Panc1 (cell line): ENCODE data around the gene RABEP2. TPM values are rescaled to one million over a fixed set of nuclear protein-coding genes. Genes with fewer than 3 reads are reported as not detected.

ENCODE experiments used
- ATAC-seq: fragments of 200-7000 bp; cut with Tn5 transposase; 2 replicates; pipeline ENCODE4 v1.9.1; 2020; ENCODE audit warnings: mild to moderate bottlenecking, moderate library complexity
- BruUV-seq: library from RNA; stranded (reverse); fragments of 400-500 nt; replicated peaks from 2 replicates; lab custom pipeline; 2021; lab: Mats Ljungman, UMichigan
- CTCF ChIA-PET: fragments of 300-600 bp; sonication (Branson Sonifier 250); formaldehyde crosslinking; loops from one replicate; lab custom pipeline; 2022; ENCODE audit warnings: antibody characterized with exemption; lab: Charles Lee
- POLR2A ChIA-PET: fragments of 300-600 bp; sonication (Branson Sonifier 250); formaldehyde crosslinking; loops from one replicate; lab custom pipeline; 2022; ENCODE audit warnings: antibody characterized with exemption; lab: Charles Lee
- DNase-seq: peaks from one replicate; pipeline ENCODE4 v3.0.0-alpha.2; 2010; ENCODE audit warnings: low read depth, low spot score
- H3K27ac ChIP-seq: 2 replicates; pipeline ENCODE4 v1.5.1; 2011; ENCODE audit warnings: mild to moderate bottlenecking, low read length, inconsistent platforms
- H3K27me3 ChIP-seq: fragments of 200-500 bp; sonication (Bioruptor generic); 2 replicates; pipeline ENCODE4 v1.6.0; 2014; ENCODE audit warnings: low read length, inconsistent platforms; ENCODE audit not compliant: control insufficient read depth, insufficient read depth
- H3K36me3 ChIP-seq: fragments of 200-500 bp; sonication (Bioruptor generic); 2 replicates; pipeline ENCODE4 v1.5.1; 2014; ENCODE audit warnings: inconsistent platforms, mild to moderate bottlenecking, low read length, moderate library complexity; ENCODE audit not compliant: control insufficient read depth, insufficient read depth
- H3K4me1 ChIP-seq: 2 replicates; pipeline ENCODE4 v1.5.1; 2011; ENCODE audit warnings: inconsistent platforms, mild to moderate bottlenecking, low read length, moderate library complexity; ENCODE audit not compliant: control insufficient read depth, insufficient read depth
- H3K4me3 ChIP-seq, 2 experiments: 2 replicates each; pipeline ENCODE4 v1.5.1; 2011 to 2012; ENCODE audit warnings: low read depth in 2 of 2, low read length in 2 of 2, mild to moderate bottlenecking in 2 of 2, inconsistent platforms in 1 of 2, moderate library complexity in 1 of 2
- H3K9me3 ChIP-seq: fragments of 200-500 bp; sonication (Bioruptor generic); 2 replicates; pipeline ENCODE4 v1.5.1; 2014; ENCODE audit warnings: low read depth, mild to moderate bottlenecking, inconsistent platforms, low read length, moderate library complexity; ENCODE audit not compliant: control insufficient read depth, insufficient read depth
- CTCF ChIP-seq: fragments of 450-650 bp; IDR thresholded peaks from 2 replicates; pipeline ENCODE4 v1.5.1; 2017; ENCODE audit warnings: mild to moderate bottlenecking
- POLR2AphosphoS5 ChIP-seq: IDR thresholded peaks from 2 replicates; pipeline ENCODE4 v1.6.1; 2012; ENCODE audit warnings: mild to moderate bottlenecking, low read depth, low read length, moderate library complexity
- REST ChIP-seq, 2 experiments: IDR thresholded peaks; 2 replicates each; pipeline ENCODE4 v1.6.1; 2011 to 2012; ENCODE audit warnings: low read depth in 2 of 2, control low read depth in 1 of 2, low read length in 1 of 2, mild to moderate bottlenecking in 1 of 2, moderate library complexity in 1 of 2; ENCODE audit not compliant: insufficient read depth in 1 of 2
- SIN3A ChIP-seq: IDR thresholded peaks from 2 replicates; pipeline ENCODE4 v1.6.1; 2012; ENCODE audit warnings: low read depth, mild to moderate bottlenecking, low read length, moderate library complexity, borderline replicate concordance; ENCODE audit not compliant: insufficient read depth
- TCF7L2 ChIP-seq: IDR thresholded peaks from 2 replicates; pipeline ENCODE4 v1.6.1; 2011; ENCODE audit warnings: mild to moderate bottlenecking, low read depth, low read length, inconsistent platforms
- in situ Hi-C: cut with HindIII; loops from 2 replicates; pipeline ENCODE4 v1.10.0; 2016; ENCODE audit warnings: low sequenced_read_pairs, low pct_unique_long_range_greater_than_20kb
- intact Hi-C: fragments of 100-400 bp; cut with micrococcal nuclease; formaldehyde crosslinking; loops from one replicate; pipeline ENCODE4 v1.10.0; 2022; ENCODE audit not compliant: unreplicated experiment
- total RNA-seq: library from RNA; stranded (reverse); gene quantifications from one replicate; pipeline ENCODE4 v1.2.1, GENCODE V29; 2021; ENCODE audit not compliant: unreplicated experiment

RABEP2 gene
- total RNA-seq, 1 experiment from 2014 or later = 24.8 TPM

GRCh38 chr16:28863929-28864793 lies 60.9 kb downstream of the RABEP2 start:
- peak overlapping the region; percentile 97 for H3K27ac ChIP-seq
- H3K36me3 ChIP-seq = no peaks in the 10 kb centered on the region; the same call in 1 of the 2 replicates
- no peaks in the 10 kb centered on the region for H3K9me3 ChIP-seq
- POLR2A ChIA-PET = interaction anchor here (0.6 to 0.7 kb wide), 2 partner anchors 13 to 65 kb away, joined by 3 read pairs; no protein-coding TSS in a partner anchor
- intact Hi-C loops = no loop called here
- CTCF ChIA-PET = interaction anchor here (1.2 kb wide), 1 partner anchor 80 kb away, joined by 3 read pairs; no protein-coding TSS in a partner anchor
- BruUV-seq = no TSS peak
- H3K27me3 ChIP-seq = no peaks in the 10 kb centered on the region
- ATAC-seq (peak; percentile 6), DNase-seq (no peak)
- H3K4me1 ChIP-seq = peaks cover 10% of the 10 kb centered on the region
- in situ Hi-C loops = no loop called here
- TF ChIP-seq SIN3A (no peak), POLR2AphosphoS5 (no peak), TCF7L2 (no peak), REST (IDR thresholded peaks at IDR 0.05; ENCODE audit: insufficient read depth in 1 of 2, low read depth in 2 of 2, low read length in 1 of 2) (no peak), CTCF (no peak)
- H3K4me3 ChIP-seq = peak overlapping the region; percentile 71 to 73

- in situ Hi-C loops = no loop called here
- intact Hi-C loops = no loop called here
- no peaks in the 10 kb centered on the region for H3K27me3 ChIP-seq
- no peaks in the 10 kb centered on the region for H3K9me3 ChIP-seq
- ChIA-PET POLR2A (interaction anchor here (0.5 kb wide), 1 partner anchor 89 kb away, joined by 3 read pairs; no protein-coding TSS in a partner anchor), CTCF (no interaction called here)
- no peaks in the 10 kb centered on the region; the same call in 1 of the 2 replicates for H3K36me3 ChIP-seq
- H3K4me1 ChIP-seq = peaks cover 2% of the 10 kb centered on the region
- no peak for DNase-seq
- no peak overlapping the region for H3K27ac ChIP-seq
- H3K4me3 ChIP-seq = no peak overlapping the region
- no peak for TF ChIP-seq TCF7L2
- TF ChIP-seq POLR2AphosphoS5 = no peak
- TF ChIP-seq SIN3A = no peak
- no peak for TF ChIP-seq CTCF
- TF ChIP-seq REST (IDR thresholded peaks at IDR 0.05; ENCODE audit: insufficient read depth in 1 of 2, low read depth in 2 of 2, low read length in 1 of 2) = no peak
- ATAC-seq = no peak
- BruUV-seq = no TSS peak
Measured at GRCh38 chr16:28859326-28859725, 65.7 kb downstream of the RABEP2 start.
